Measurements from ENCODE around the gene ADH4.

GRCh38 chr4:99100876-99101275 is 43.2 kb downstream of the ADH4 start:
- TF ChIP-seq JUN (IDR thresholded peaks at IDR 0.05; ENCODE audit: borderline replicate concordance, low read depth, low read length) (no peak), JUN (CRISPR knock-in tag; IDR thresholded peaks at IDR 0.05; ENCODE audit: borderline replicate concordance) (no peak), ARID1B (IDR thresholded peaks at IDR 0.05) (no peak), ETV5 (CRISPR knock-in tag; IDR thresholded peaks at IDR 0.05; ENCODE audit: low read depth) (no peak), ZNF41 (CRISPR knock-in tag; conservative IDR thresholded peaks at IDR 0.05) (no peak), MAX (CRISPR knock-in tag; IDR thresholded peaks at IDR 0.05) (no peak), JUNB (CRISPR knock-in tag; conservative IDR thresholded peaks at IDR 0.05) (no peak)

Measured in K562 (cell line).